Measurements from ENCODE around the gene TENM4.

TENM4 gene

DNA sequence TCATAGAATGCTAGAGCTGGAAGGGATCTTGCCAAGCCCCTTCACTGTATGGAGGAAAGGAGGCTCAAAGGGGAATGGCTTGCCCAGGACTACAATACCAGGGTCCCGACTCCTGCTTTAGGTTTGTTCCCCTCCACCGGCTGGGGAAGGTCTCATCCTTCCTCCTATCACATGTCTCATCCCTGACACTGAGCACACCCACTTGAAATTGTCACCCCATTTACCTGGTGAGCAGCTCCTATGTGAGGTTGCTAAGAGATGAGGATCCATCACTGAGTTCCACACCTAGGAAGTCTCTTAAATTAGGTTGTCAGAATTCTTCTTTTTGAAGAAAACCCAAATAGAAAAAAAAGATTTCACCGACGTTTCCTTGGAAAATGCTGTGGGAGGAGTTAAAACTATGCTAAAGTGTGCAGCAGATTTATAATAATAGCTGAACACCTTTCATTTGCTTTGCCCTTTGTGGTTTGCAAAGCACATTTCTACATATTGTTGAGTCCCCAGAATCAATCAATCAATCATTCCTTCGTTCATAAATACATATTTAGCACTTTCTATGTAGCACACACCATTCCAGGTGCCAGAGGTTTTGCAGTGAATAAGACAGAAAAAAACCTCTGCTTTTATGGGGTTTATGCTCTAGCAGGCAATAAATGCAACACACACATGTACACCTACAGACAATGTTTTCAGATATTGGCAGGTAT lies 91.7 kb downstream of the TENM4 start:
- TF ChIP-seq TAF1 (IDR thresholded peaks at IDR 0.05; ENCODE audit: borderline replicate concordance, insufficient read depth, low read length) = no peak
- TF ChIP-seq, protein P1, sequence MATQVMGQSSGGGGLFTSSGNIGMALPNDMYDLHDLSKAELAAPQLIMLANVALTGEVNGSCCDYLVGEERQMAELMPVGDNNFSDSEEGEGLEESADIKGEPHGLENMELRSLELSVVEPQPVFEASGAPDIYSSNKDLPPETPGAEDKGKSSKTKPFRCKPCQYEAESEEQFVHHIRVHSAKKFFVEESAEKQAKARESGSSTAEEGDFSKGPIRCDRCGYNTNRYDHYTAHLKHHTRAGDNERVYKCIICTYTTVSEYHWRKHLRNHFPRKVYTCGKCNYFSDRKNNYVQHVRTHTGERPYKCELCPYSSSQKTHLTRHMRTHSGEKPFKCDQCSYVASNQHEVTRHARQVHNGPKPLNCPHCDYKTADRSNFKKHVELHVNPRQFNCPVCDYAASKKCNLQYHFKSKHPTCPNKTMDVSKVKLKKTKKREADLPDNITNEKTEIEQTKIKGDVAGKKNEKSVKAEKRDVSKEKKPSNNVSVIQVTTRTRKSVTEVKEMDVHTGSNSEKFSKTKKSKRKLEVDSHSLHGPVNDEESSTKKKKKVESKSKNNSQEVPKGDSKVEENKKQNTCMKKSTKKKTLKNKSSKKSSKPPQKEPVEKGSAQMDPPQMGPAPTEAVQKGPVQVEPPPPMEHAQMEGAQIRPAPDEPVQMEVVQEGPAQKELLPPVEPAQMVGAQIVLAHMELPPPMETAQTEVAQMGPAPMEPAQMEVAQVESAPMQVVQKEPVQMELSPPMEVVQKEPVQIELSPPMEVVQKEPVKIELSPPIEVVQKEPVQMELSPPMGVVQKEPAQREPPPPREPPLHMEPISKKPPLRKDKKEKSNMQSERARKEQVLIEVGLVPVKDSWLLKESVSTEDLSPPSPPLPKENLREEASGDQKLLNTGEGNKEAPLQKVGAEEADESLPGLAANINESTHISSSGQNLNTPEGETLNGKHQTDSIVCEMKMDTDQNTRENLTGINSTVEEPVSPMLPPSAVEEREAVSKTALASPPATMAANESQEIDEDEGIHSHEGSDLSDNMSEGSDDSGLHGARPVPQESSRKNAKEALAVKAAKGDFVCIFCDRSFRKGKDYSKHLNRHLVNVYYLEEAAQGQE (IDR thresholded peaks at IDR 0.05; ENCODE audit: insufficient read depth in 1 of 2, low read depth in 2 of 2, low read length in 2 of 2) = no peak
- no peak for TF ChIP-seq POLR2AphosphoS5 (IDR thresholded peaks at IDR 0.05; ENCODE audit: low read depth, low read length)
- TF ChIP-seq FOXP2 (optimal IDR thresholded peaks at IDR 0.05; ENCODE audit: borderline replicate concordance, extremely low read depth, extremely low read length, insufficient read depth) = no peak
- no peak for TF ChIP-seq SIN3A (IDR thresholded peaks at IDR 0.05; ENCODE audit: borderline replicate concordance, insufficient read depth, low read length)

DNA sequence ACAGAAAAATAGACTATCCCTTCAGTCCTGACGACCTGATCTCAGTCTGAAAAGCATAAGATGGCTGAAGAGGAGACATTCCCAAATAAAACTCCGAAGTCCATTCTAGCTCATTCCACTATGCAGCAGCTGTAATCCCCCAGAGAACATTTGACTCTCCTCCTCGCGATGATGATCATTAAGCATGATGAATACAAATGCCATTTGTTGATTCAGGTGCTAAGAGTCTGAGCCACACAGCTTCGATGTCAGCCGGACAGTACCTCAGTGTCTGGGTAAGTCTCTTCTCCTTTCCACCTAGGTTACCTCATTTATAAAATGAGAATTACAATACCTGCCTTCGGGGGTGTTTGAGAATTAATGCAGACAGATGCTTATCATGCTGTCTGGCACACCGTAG lies 94.8 kb downstream of the TENM4 start:
- TF ChIP-seq TAF1 (IDR thresholded peaks at IDR 0.05; ENCODE audit: borderline replicate concordance, insufficient read depth, low read length) (no peak), POLR2AphosphoS5 (IDR thresholded peaks at IDR 0.05; ENCODE audit: low read depth, low read length) (no peak), SIN3A (IDR thresholded peaks at IDR 0.05; ENCODE audit: borderline replicate concordance, insufficient read depth, low read length) (no peak), FOXP2 (optimal IDR thresholded peaks at IDR 0.05; ENCODE audit: borderline replicate concordance, extremely low read depth, extremely low read length, insufficient read depth) (no peak)
- TF ChIP-seq, protein P1 (IDR thresholded peaks at IDR 0.05; ENCODE audit: insufficient read depth in 1 of 2, low read depth in 2 of 2, low read length in 2 of 2) = no peak

DNA sequence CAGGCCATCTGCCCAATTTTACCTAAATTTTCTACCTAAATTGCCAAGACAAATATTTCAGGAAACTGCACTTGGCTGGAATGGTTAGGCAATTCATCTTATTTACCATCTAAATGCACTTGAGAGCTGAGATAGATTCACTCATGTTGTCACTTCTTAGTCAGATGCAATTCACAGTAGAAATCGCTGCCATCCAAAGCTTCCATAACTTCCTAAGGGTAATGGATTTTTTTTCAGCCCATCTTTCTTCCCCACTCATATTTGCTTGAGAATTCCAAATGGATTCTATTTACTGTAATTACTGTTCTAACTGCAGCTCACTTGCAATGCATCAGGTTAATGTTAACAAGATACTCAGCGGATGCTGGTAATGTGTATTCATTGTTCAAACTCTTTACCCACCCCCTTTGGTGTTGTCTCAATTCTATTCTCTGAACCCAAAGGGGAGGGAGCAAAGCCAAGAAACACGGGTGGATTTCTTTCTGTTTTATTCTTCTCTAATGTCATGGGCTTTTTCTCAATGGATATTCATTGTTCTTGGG lies 96.0 kb downstream of the TENM4 start:
- TF ChIP-seq FOXP2 (optimal IDR thresholded peaks at IDR 0.05; ENCODE audit: borderline replicate concordance, extremely low read depth, extremely low read length, insufficient read depth) (no peak), SIN3A (IDR thresholded peaks at IDR 0.05; ENCODE audit: borderline replicate concordance, insufficient read depth, low read length) (no peak), POLR2AphosphoS5 (IDR thresholded peaks at IDR 0.05; ENCODE audit: low read depth, low read length) (no peak), TAF1 (IDR thresholded peaks at IDR 0.05; ENCODE audit: borderline replicate concordance, insufficient read depth, low read length) (no peak)
- TF ChIP-seq, protein P1 (IDR thresholded peaks at IDR 0.05; ENCODE audit: insufficient read depth in 1 of 2, low read depth in 2 of 2, low read length in 2 of 2) = no peak

DNA sequence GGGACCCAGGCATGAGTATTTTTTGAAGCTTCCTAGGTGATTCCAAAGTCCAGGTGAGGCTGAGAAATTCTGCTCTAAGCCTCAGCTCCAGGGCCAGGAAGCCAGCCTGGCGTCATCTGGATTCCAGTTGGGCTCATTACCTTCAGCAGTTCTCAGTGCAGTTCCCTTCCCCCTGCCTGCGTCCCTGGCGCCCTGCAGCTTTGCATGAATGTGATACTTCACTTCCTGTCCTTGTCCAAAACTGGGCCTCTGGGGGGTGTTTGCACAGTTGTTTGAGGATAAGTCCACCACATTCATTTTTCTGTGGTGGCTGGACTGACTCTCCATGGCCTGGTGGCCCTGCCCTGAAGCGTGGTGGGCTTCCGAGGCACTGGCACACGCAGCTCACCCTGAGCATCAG lies 98.1 kb downstream of the TENM4 start:
- no peak for TF ChIP-seq TAF1 (IDR thresholded peaks at IDR 0.05; ENCODE audit: borderline replicate concordance, insufficient read depth, low read length)
- no peak for TF ChIP-seq SIN3A (IDR thresholded peaks at IDR 0.05; ENCODE audit: borderline replicate concordance, insufficient read depth, low read length)
- no peak for TF ChIP-seq FOXP2 (optimal IDR thresholded peaks at IDR 0.05; ENCODE audit: borderline replicate concordance, extremely low read depth, extremely low read length, insufficient read depth)
- TF ChIP-seq POLR2AphosphoS5 (IDR thresholded peaks at IDR 0.05; ENCODE audit: low read depth, low read length) = no peak
- TF ChIP-seq, protein P1 (IDR thresholded peaks at IDR 0.05; ENCODE audit: insufficient read depth in 1 of 2, low read depth in 2 of 2, low read length in 2 of 2) = no peak
